Esophagus squamous epithelium (tissue), 4 donors: Measurements from ENCODE around the gene SLC22A7.

Source experiments
- CTCF ChIP-seq, 6 experiments: fragments of 450-650 bp in 4 of 6; fragments of 200-600 bp in 2 of 6; sonication (generic) in 2 of 6; IDR thresholded peaks; one replicate each; pipeline ENCODE4 v1.5.1; 2016 to 2019; ENCODE audit warnings: antibody characterized with exemption in 6 of 6, mild to moderate bottlenecking in 4 of 6, moderate library complexity in 4 of 6
- POLR2A ChIP-seq, 4 donors: fragments of 450-650 bp; IDR thresholded peaks; one replicate each; pipeline ENCODE4 v1.6.1; 2017; ENCODE audit warnings: antibody characterized with exemption in 4 of 4, mild to moderate bottlenecking in 4 of 4, moderate library complexity in 3 of 4

GRCh38 chr6:43339168-43339567 lies 41.1 kb downstream of the SLC22A7 start:
- TF ChIP-seq POLR2A (IDR thresholded peaks at IDR 0.05) (no peak), CTCF (IDR thresholded peaks at IDR 0.05) (no peak)
